Lung (tissue), 12 donors: ENCODE results near the gene PSEN1. TPM values are rescaled to one million over a fixed set of nuclear protein-coding genes. Genes with fewer than 3 reads are reported as not detected.

Source experiments
- ATAC-seq: fragments of 200-7000 bp; cut with Tn5 transposase; one replicate; pipeline ENCODE4 v1.9.1; 2020; ENCODE audit warnings: moderate number of reproducible peaks; ENCODE audit not compliant: insufficient read depth, low FRiP score
- DNase-seq, 3 donors: peaks; one replicate each; pipeline ENCODE4 v3.0.0-alpha.2; 2013 to 2017
- H3K27ac ChIP-seq, 2 donors: one replicate each; pipeline ENCODE4 v1.5.1; 2013; ENCODE audit warnings: mild to moderate bottlenecking in 2 of 2, moderate library complexity in 2 of 2, control low read depth in 1 of 2, inconsistent platforms in 1 of 2, low read depth in 1 of 2, low read length in 1 of 2
- H3K27me3 ChIP-seq, 3 donors: one replicate each; pipeline ENCODE4 v1.5.1; 2013; ENCODE audit warnings: low read length in 2 of 3; ENCODE audit not compliant: control insufficient read depth in 3 of 3, insufficient read depth in 3 of 3
- H3K36me3 ChIP-seq, 4 donors: one replicate each; pipeline ENCODE4 v1.5.1; 2013; ENCODE audit warnings: low read length in 4 of 4, mild to moderate bottlenecking in 1 of 4, moderate library complexity in 1 of 4; ENCODE audit not compliant: control insufficient read depth in 4 of 4, insufficient read depth in 4 of 4
- H3K4me1 ChIP-seq, 5 donors: one replicate each; pipeline ENCODE4 v1.5.1; 2013; ENCODE audit warnings: low read length in 5 of 5, mild to moderate bottlenecking in 2 of 5, moderate library complexity in 1 of 5; ENCODE audit not compliant: control insufficient read depth in 5 of 5, insufficient read depth in 5 of 5
- H3K4me3 ChIP-seq: one replicate; pipeline ENCODE4 v1.5.1; 2013; ENCODE audit warnings: mild to moderate bottlenecking, control low read depth, moderate library complexity
- H3K9ac ChIP-seq, 2 donors: one replicate each; pipeline ENCODE4 v1.5.1; 2013; ENCODE audit warnings: low read length in 2 of 2, control low read depth in 1 of 2; ENCODE audit not compliant: insufficient read depth in 1 of 2
- H3K9me3 ChIP-seq, 4 donors: one replicate each; pipeline ENCODE4 v1.5.1; 2013; ENCODE audit warnings: low read length in 3 of 4, mild to moderate bottlenecking in 1 of 4, moderate library complexity in 1 of 4; ENCODE audit not compliant: control insufficient read depth in 4 of 4, insufficient read depth in 3 of 4
- CTCF ChIP-seq: IDR thresholded peaks from 2 replicates; pipeline ENCODE4 v1.5.1; 2012; ENCODE audit warnings: mild to moderate bottlenecking; ENCODE audit errors: control extremely low read depth, extremely low read depth
- WGBS, 2 donors: extraction: QIAGEN DNeasy Blood & Tissue Kit; methylation state at CpG; one replicate each; pipeline ENCODE4 v1.1.7; 2013; 5-methylcytosine and 5-hydroxymethylcytosine counted together
- polyA plus RNA-seq, 2 donors: library from polyadenylated mRNA; stranded (reverse); fragments of 200-250 nt; gene quantifications; one replicate each; pipeline ENCODE4 v1.2.1, GENCODE V29; 2013
- total RNA-seq, 2 donors: library from RNA; depleted of rRNA in 1 of 2; stranded (reverse); fragments of >200 nt in 1 of 2; gene quantifications; one replicate each; pipeline ENCODE4 v1.2.1, GENCODE V29; 2014 to 2021
- donor health status: control.
- donor health status: control.
- donor health status: Bipolar disorder and iron deficiency.
- donor health status: healthy.
- donor health status: DM: yes; HTN: yes; CAD: no.

The PSEN1 gene
- total and polyA plus RNA-seq, 4 donors, result 33.6 to 64.7 (median 50.6) TPM

GRCh38 chr14:73251516-73252215, 115.4 kb downstream of the PSEN1 start:
- H3K9me3 ChIP-seq, result no peaks in the 10 kb centered on the region
- H3K9ac ChIP-seq, result no peak overlapping the region
- 95 to 96% methylated on average over 30 of the region's 30 CpGs for WGBS, 2 donors
- H3K36me3 ChIP-seq, result no peaks in the 10 kb centered on the region
- no peak for DNase-seq
- H3K4me3 ChIP-seq, result no peak overlapping the region
- H3K27me3 ChIP-seq, result no peaks in the 10 kb centered on the region
- TF ChIP-seq CTCF, result no peak
- no peak overlapping the region for H3K27ac ChIP-seq
- no peaks in the 10 kb centered on the region for H3K4me1 ChIP-seq
- ATAC-seq, result no peak

DNA sequence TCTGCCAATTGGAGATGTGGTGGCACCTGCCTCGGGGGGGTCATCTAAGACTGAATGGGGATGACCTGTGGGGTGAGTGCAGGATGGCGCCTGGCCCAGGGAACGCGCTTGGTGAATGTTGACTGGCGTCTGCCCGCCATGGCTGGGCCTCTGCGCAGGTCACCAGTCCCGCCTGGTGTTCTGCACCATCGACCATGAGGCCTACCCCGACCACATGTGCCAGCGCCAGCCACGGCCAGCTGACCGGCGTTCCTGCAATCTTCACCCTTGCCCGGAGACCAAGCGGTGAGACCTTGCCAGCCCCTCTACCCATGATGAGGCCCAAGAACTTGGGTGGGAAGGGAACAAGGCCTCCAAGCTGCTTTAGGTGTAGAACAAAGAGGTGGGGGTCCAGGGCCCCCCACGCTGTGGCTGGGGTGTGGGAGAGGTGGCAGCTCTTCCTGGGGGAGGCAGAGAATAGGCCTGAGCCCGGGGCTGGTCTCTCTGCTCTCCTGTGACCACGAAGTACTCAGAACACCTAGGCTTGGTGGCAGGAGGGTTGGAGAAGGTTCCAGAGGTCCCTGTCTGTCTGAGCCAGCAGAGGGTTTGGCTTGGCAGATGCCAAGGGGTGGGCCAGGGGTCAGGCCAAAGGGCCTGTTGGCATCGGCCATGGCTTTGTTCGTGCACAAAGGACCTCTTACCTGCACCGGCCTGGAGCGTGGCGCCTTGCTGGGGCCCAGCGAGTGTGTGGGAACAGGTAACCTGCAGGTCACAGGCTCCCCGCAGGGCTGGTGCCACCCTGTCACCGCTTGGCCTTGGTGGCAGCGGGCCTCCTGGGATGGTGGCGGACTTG, 116.4 kb downstream of the PSEN1 start:
- no peak overlapping the region for H3K27ac ChIP-seq

DNA sequence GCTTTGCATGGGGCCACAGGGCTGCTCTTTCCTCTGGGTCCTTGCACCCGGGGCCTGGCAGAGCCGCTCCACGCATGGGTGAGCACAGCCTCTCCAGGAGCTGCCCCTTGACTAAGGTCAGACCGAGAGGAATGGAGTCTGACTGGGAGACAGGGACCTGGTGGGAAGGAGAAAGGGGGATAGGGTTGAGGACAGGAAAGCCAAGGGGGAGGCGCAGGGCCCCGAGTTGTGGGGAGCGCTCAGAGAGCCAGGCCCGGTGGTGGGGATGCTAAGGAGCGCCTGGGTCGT, 117.0 kb downstream of the PSEN1 start:
- Histone ChIP-seq H3K36me3 (no peaks in the 10 kb centered on the region), H3K27me3 (no peaks in the 10 kb centered on the region), H3K9ac (no peak overlapping the region), H3K4me3 (no peak overlapping the region), H3K9me3 (no peaks in the 10 kb centered on the region), H3K27ac (no peak overlapping the region), H3K4me1 (no peaks in the 10 kb centered on the region)
- DNase-seq, result no peak
- no peak for ATAC-seq
- 96 to 97% methylated on average over 10 of the region's 10 CpGs for WGBS, 2 donors
- no peak for TF ChIP-seq CTCF

More for the DNA sequence above, 116.4 kb downstream of the PSEN1 start:
- ATAC-seq (no peak), DNase-seq (no peak)
- no peaks in the 10 kb centered on the region for H3K4me1 ChIP-seq
- no peak overlapping the region for H3K4me3 ChIP-seq
- 89 to 92% methylated on average over 29 of the region's 29 CpGs for WGBS, 2 donors
- no peaks in the 10 kb centered on the region for H3K27me3 ChIP-seq
- TF ChIP-seq CTCF, result no peak
- H3K9me3 ChIP-seq, result no peaks in the 10 kb centered on the region
- H3K9ac ChIP-seq, result no peak overlapping the region
- H3K36me3 ChIP-seq, result no peaks in the 10 kb centered on the region
